Measurements from ENCODE around the gene MRPS34.

- TF ChIP-seq CTCF (IDR thresholded peaks at IDR 0.05) = no peak
- TF ChIP-seq POLR2A (IDR thresholded peaks at IDR 0.05) = no peak
- no peak for TF ChIP-seq POLR2AphosphoS5 (IDR thresholded peaks at IDR 0.05)
Observed at GRCh38 chr16:1785846-1786170, 12.9 kb upstream of the MRPS34 start.

Measured in transverse colon (tissue), 4 donors.